T-helper 1 cell treated with Interleukin-12 subunit alpha and Interleukin-12 subunit beta and Interleukin-4 antibody, amounts not matched to agents 30 μg/mL and 1 μg/mL, for 36 hours (primary cell): ENCODE results near the gene N4BP2L2.
A peak's percentile ranks its signal among the peaks of the same experiment; 100 is the strongest.

Source experiments
- H3K27ac Mint-ChIP-seq: one replicate; pipeline ENCODE4 v1.8.0; 2021; ENCODE audit warnings: mild to moderate bottlenecking, mixed read lengths
- H3K27me3 Mint-ChIP-seq: one replicate; pipeline ENCODE4 v1.8.0; 2021; ENCODE audit warnings: low read depth, mixed read lengths
- H3K36me3 Mint-ChIP-seq: one replicate; pipeline ENCODE4 v1.8.0; 2021; ENCODE audit warnings: low read depth, mixed read lengths
- H3K4me1 Mint-ChIP-seq: one replicate; pipeline ENCODE4 v1.8.0; 2021; ENCODE audit warnings: low read depth, mixed read lengths
- H3K4me3 Mint-ChIP-seq: one replicate; pipeline ENCODE4 v1.8.0; 2021; ENCODE audit warnings: mild to moderate bottlenecking, moderate library complexity, mixed read lengths
- H3K9me3 Mint-ChIP-seq: one replicate; pipeline ENCODE4 v1.8.0; 2021; ENCODE audit warnings: mixed read lengths

The N4BP2L2 gene

GRCh38 chr13:32468502-32469142 lies 70.0 kb downstream of the N4BP2L2 start:
- Mint-ChIP-seq H3K4me3 (no peak overlapping the region), H3K4me1 (peaks cover 16% of the 10 kb centered on the region), H3K27ac (no peak overlapping the region), H3K36me3 (peaks cover 1% of the 10 kb centered on the region), H3K9me3 (no peaks in the 10 kb centered on the region), H3K27me3 (no peaks in the 10 kb centered on the region)

GRCh38 chr13:32456591-32456990 lies 82.0 kb downstream of the N4BP2L2 start:
- Mint-ChIP-seq H3K9me3 (peaks cover 46% of the 10 kb centered on the region), H3K4me1 (peaks cover 14% of the 10 kb centered on the region), H3K36me3 (peaks cover 39% of the 10 kb centered on the region), H3K4me3 (no peak overlapping the region), H3K27me3 (no peaks in the 10 kb centered on the region), H3K27ac (peak overlapping the region; percentile 10)

- Mint-ChIP-seq H3K4me1 (peaks cover 16% of the 10 kb centered on the region), H3K4me3 (no peak overlapping the region), H3K9me3 (peaks cover 42% of the 10 kb centered on the region), H3K27ac (no peak overlapping the region), H3K27me3 (no peaks in the 10 kb centered on the region), H3K36me3 (peaks cover 40% of the 10 kb centered on the region)
Observed at GRCh38 chr13:32455594-32455903, 83.0 kb downstream of the N4BP2L2 start.

GRCh38 chr13:32454886-32455593 lies 83.6 kb downstream of the N4BP2L2 start:
- H3K27me3 Mint-ChIP-seq: no peaks in the 10 kb centered on the region
- no peak overlapping the region for H3K4me3 Mint-ChIP-seq
- peaks cover 39% of the 10 kb centered on the region for H3K9me3 Mint-ChIP-seq
- no peak overlapping the region for H3K27ac Mint-ChIP-seq
- H3K36me3 Mint-ChIP-seq: peaks cover 38% of the 10 kb centered on the region
- H3K4me1 Mint-ChIP-seq: peaks cover 16% of the 10 kb centered on the region

DNA sequence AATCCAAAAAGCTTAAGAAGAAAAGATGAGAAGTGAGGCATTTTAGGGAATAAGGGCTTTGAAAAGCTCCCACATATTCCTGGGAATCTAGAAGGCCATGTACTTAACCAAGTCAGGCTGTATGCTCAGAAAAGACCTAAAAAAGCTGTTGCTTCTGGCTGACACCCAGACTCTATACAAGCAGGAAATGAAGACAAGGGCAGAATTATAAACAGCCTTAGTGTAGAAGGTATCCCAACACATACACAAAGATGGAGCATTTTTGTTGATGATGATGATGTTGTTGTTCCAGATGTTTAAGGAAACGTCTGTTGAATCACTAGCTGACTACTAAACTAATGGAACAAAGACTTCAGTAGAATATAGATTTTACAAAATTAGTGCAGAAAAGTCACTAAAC lies 84.6 kb downstream of the N4BP2L2 start:
- H3K4me3 Mint-ChIP-seq: no peak overlapping the region
- peaks cover 32% of the 10 kb centered on the region for H3K36me3 Mint-ChIP-seq
- no peak overlapping the region for H3K27ac Mint-ChIP-seq
- H3K27me3 Mint-ChIP-seq: no peaks in the 10 kb centered on the region
- peaks cover 16% of the 10 kb centered on the region for H3K4me1 Mint-ChIP-seq
- H3K9me3 Mint-ChIP-seq: peaks cover 28% of the 10 kb centered on the region

DNA sequence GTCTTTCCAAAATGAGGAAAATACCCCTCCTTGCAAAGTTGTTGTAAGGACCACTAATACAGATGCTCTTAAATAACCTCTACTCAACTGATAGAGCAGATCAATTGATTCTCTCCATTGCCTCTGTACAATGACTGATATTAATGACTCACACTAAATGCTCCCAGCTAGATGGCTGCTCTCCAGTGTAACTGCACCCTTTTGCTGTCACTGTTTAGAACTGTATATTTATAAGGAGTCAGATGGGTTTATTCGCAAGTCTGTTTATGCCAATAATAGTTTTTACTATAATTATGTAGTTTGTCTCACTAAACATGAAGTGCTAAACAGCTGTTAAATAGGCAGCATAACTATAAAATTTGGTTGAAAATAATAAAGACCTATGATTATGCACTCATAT lies 89.6 kb downstream of the N4BP2L2 start:
- peaks cover 15% of the 10 kb centered on the region for H3K4me1 Mint-ChIP-seq
- peaks cover 5% of the 10 kb centered on the region for H3K36me3 Mint-ChIP-seq

GRCh38 chr13:32447894-32448623 lies 90.5 kb downstream of the N4BP2L2 start:
- H3K36me3 Mint-ChIP-seq: peaks cover 6% of the 10 kb centered on the region
- peak overlapping the region; percentile 10 for H3K27ac Mint-ChIP-seq
- peaks cover 11% of the 10 kb centered on the region for H3K4me1 Mint-ChIP-seq

More for the DNA sequence above, 89.6 kb downstream of the N4BP2L2 start:
- no peaks in the 10 kb centered on the region for H3K27me3 Mint-ChIP-seq
- H3K9me3 Mint-ChIP-seq: no peaks in the 10 kb centered on the region
- H3K4me3 Mint-ChIP-seq: no peak overlapping the region
- H3K27ac Mint-ChIP-seq: no peak overlapping the region

DNA sequence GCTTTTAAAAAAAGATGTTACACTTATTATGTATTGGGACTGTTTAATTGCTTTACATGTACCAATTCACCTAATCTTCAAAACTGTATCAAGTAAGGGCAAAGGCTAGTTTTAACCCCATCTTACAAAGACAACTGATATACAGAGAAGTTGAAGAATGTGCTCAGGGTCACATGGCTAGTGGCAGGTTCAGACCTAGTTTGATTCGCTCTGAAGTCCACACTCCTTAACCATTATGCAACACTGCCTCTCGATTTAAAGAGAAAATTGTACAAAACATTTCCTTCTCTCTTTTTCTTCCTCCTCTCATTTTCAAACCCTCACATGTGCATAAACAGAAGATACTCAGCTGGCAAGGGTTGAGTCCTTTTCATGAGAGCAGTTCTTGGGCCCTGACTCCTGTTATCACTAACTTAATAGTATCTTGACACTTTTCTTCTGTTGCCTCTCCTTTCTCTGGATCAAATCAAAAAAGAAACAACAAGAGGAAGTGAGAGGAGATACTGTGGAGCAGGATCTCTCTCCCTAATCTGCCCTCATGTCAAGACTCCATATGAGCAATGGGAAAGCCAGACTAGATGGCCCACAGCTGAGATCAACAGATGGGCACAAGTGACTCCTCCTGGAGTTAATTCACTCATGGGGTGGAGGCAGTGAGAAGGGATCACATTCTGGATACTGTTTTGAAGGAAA lies 91.7 kb downstream of the N4BP2L2 start:
- H3K36me3 Mint-ChIP-seq: peaks cover 9% of the 10 kb centered on the region
- H3K4me3 Mint-ChIP-seq: no peak overlapping the region
- H3K27me3 Mint-ChIP-seq: no peaks in the 10 kb centered on the region
- no peak overlapping the region for H3K27ac Mint-ChIP-seq
- H3K9me3 Mint-ChIP-seq: no peaks in the 10 kb centered on the region
- H3K4me1 Mint-ChIP-seq: peaks cover 14% of the 10 kb centered on the region

More at GRCh38 chr13:32447894-32448623, 90.5 kb downstream of the N4BP2L2 start:
- Mint-ChIP-seq H3K27me3 (no peaks in the 10 kb centered on the region), H3K4me3 (no peak overlapping the region), H3K9me3 (no peaks in the 10 kb centered on the region)

- Mint-ChIP-seq H3K27ac (no peak overlapping the region), H3K9me3 (no peaks in the 10 kb centered on the region), H3K4me3 (no peak overlapping the region), H3K36me3 (peaks cover 9% of the 10 kb centered on the region), H3K27me3 (no peaks in the 10 kb centered on the region), H3K4me1 (peaks cover 14% of the 10 kb centered on the region)
Observed at GRCh38 chr13:32446220-32446619, 92.4 kb downstream of the N4BP2L2 start.

GRCh38 chr13:32445461-32445860 lies 93.1 kb downstream of the N4BP2L2 start:
- Mint-ChIP-seq H3K4me1 (peaks cover 12% of the 10 kb centered on the region), H3K9me3 (no peaks in the 10 kb centered on the region), H3K4me3 (no peak overlapping the region), H3K27ac (no peak overlapping the region), H3K36me3 (peaks cover 5% of the 10 kb centered on the region), H3K27me3 (no peaks in the 10 kb centered on the region)

GRCh38 chr13:32443111-32443510 lies 95.5 kb downstream of the N4BP2L2 start:
- no peak overlapping the region for H3K27ac Mint-ChIP-seq
- H3K4me3 Mint-ChIP-seq: no peak overlapping the region
- peaks cover 7% of the 10 kb centered on the region for H3K36me3 Mint-ChIP-seq
- H3K4me1 Mint-ChIP-seq: peaks cover 8% of the 10 kb centered on the region
- H3K27me3 Mint-ChIP-seq: no peaks in the 10 kb centered on the region
- H3K9me3 Mint-ChIP-seq: no peaks in the 10 kb centered on the region

DNA sequence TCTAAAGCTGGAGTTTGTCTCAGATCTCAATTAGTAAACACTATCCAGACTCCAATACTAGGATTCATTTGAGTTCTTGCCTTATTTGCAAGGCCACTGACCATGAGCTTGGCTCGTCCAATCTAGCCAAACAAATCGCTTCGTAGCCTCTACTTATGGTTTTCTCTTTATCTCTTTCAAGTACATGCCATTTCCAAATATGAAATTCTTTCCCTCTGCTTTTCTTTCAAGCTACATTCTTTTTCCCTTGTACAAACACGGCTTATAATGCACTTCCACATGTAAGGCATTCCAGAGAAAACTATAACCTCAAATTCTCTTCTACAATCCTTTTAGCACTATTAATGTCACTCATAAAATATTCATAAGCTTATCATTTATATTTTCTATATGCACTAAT lies 99.7 kb downstream of the N4BP2L2 start:
- peaks cover 4% of the 10 kb centered on the region for H3K4me1 Mint-ChIP-seq
- H3K9me3 Mint-ChIP-seq: no peaks in the 10 kb centered on the region
- no peak overlapping the region for H3K27ac Mint-ChIP-seq
- no peak overlapping the region for H3K4me3 Mint-ChIP-seq
- H3K36me3 Mint-ChIP-seq: peaks cover 9% of the 10 kb centered on the region
- no peaks in the 10 kb centered on the region for H3K27me3 Mint-ChIP-seq

GRCh38 chr13:32432856-32433255 lies 105.7 kb downstream of the N4BP2L2 start:
- H3K4me1 Mint-ChIP-seq: peaks cover 19% of the 10 kb centered on the region
- H3K27ac Mint-ChIP-seq: no peak overlapping the region
- no peaks in the 10 kb centered on the region for H3K9me3 Mint-ChIP-seq
- H3K4me3 Mint-ChIP-seq: no peak overlapping the region
- H3K27me3 Mint-ChIP-seq: no peaks in the 10 kb centered on the region
- H3K36me3 Mint-ChIP-seq: peaks cover 14% of the 10 kb centered on the region

GRCh38 chr13:32431361-32431760 lies 107.2 kb downstream of the N4BP2L2 start:
- Mint-ChIP-seq H3K9me3 (no peaks in the 10 kb centered on the region), H3K27ac (no peak overlapping the region), H3K4me3 (no peak overlapping the region), H3K4me1 (peaks cover 23% of the 10 kb centered on the region), H3K27me3 (no peaks in the 10 kb centered on the region), H3K36me3 (peaks cover 17% of the 10 kb centered on the region)
